A549 (cell line): ENCODE measurements around the gene RNF5.

Source experiments
- CBX8 ChIP-seq: fragments of 200-600 bp; sonication (generic); IDR thresholded peaks from 2 replicates; pipeline ENCODE4 v1.6.1; 2016
- POLR2A ChIP-seq: IDR thresholded peaks from 2 replicates; pipeline ENCODE4 v1.6.1; 2012; ENCODE audit warnings: mild to moderate bottlenecking, low read length
- TF ChIP-seq, protein P1 (sequence below): fragments of >200 bp; sonication (Bioruptor Twin); formaldehyde crosslinking; IDR thresholded peaks from 3 replicates; pipeline ENCODE4 v1.5.1; 2016

DNA sequence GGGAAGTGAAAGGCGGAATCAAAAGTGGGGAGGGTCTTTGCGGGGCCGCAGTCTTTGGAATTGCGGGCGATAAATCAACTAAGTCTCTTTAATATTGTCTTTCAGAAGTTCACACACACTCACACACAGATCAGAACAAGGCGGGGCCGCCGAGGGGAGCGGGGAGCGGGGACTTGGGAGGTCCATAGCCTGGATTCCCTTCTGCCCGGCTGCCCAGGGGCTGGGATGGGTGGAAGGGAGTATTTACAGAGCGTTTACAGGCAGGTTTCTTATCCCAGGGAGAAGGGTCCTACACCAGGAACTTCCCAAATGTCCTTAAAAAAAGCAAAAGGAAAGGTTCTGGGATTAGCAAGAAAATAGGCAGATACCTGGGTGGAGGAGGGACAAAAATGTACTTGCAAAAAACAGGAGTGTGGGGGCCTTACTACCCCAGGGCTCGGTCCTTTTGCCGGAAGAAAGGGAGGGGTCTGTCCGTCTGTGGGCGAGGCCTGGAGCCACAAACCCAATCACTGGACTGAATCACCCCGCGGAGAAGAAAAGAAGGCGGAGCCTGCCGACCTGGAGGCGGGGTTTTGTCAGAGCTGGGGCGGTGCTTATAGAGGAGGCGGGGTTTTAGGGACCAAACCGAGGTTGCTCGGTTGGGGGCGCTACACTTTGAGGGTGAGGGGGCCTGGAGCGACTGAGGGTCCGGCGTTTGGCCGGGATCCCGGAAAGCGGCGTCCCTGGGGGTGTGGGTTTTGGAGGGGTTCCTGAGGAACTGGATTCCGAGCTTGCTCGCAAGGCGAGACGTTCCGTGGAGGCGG is 29.7 kb upstream of the RNF5 start:
- TF ChIP-seq, protein P1, sequence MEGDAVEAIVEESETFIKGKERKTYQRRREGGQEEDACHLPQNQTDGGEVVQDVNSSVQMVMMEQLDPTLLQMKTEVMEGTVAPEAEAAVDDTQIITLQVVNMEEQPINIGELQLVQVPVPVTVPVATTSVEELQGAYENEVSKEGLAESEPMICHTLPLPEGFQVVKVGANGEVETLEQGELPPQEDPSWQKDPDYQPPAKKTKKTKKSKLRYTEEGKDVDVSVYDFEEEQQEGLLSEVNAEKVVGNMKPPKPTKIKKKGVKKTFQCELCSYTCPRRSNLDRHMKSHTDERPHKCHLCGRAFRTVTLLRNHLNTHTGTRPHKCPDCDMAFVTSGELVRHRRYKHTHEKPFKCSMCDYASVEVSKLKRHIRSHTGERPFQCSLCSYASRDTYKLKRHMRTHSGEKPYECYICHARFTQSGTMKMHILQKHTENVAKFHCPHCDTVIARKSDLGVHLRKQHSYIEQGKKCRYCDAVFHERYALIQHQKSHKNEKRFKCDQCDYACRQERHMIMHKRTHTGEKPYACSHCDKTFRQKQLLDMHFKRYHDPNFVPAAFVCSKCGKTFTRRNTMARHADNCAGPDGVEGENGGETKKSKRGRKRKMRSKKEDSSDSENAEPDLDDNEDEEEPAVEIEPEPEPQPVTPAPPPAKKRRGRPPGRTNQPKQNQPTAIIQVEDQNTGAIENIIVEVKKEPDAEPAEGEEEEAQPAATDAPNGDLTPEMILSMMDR: no peak
- no peak for TF ChIP-seq POLR2A
- TF ChIP-seq CBX8: no peak
